SK-N-SH (cell line): Measurements from ENCODE around the gene KCNF1. TPM values are rescaled to one million over a fixed set of nuclear protein-coding genes. Genes with fewer than 3 reads are reported as not detected.

Source experiments
- CTCF ChIA-PET: fragments of 300-600, 350-600 bp; formaldehyde crosslinking; extraction: SDS; loops from one replicate; lab custom pipeline; 2021; lab: Yijun Ruan, JAX
- POLR2A ChIA-PET: fragments of 350-600 bp; sonication (Branson Sonifier 250); formaldehyde crosslinking; extraction: SDS; loops from one replicate; lab custom pipeline; 2020; ENCODE audit warnings: antibody characterized with exemption, inconsistent platforms; lab: Yijun Ruan, JAX
- DNase-seq: peaks from one replicate; pipeline ENCODE4 v3.0.0; 2012
- H2AFZ ChIP-seq: fragments of 200-600 bp; sonication (generic); 2 replicates; pipeline ENCODE4 v1.8.1; 2016; ENCODE audit warnings: antibody characterized with exemption, mild to moderate bottlenecking, low read depth
- H3F3A ChIP-seq: fragments of 200-600 bp; sonication (generic); replicated peaks from 2 replicates; pipeline ENCODE3; 2016; ENCODE audit warnings: antibody characterized with exemption, mild to moderate bottlenecking; ENCODE audit not compliant: insufficient read depth
- H3K27ac ChIP-seq, 2 experiments: fragments of 200-500 bp in 1 of 2; fragments of 200-600 bp in 1 of 2; sonication (Bioruptor generic) in 1 of 2; sonication (generic), shearing (Covaris generic) in 1 of 2; 2 replicates each; pipeline versions ENCODE4 v1.5.1 to v1.6.1; 2014 to 2016; ENCODE audit warnings: low read depth in 2 of 2, inconsistent platforms in 1 of 2, low read length in 1 of 2, mild to moderate bottlenecking in 1 of 2, mixed read lengths in 1 of 2
- H3K27me3 ChIP-seq: fragments of 200-600 bp; sonication (generic), shearing (Covaris generic); 2 replicates; pipeline ENCODE4 v1.6.1; 2016; ENCODE audit warnings: mixed run types; ENCODE audit not compliant: insufficient read depth
- H3K36me3 ChIP-seq, 2 experiments: fragments of 200-500 bp in 1 of 2; fragments of 200-600 bp in 1 of 2; sonication (Bioruptor generic) in 1 of 2; sonication (generic) in 1 of 2; replicated peaks in 1 of 2; 2 replicates each; pipeline versions ENCODE3 to v1.5.1; 2014 to 2016; ENCODE audit warnings: low read length in 1 of 2, mild to moderate bottlenecking in 1 of 2; ENCODE audit not compliant: insufficient read depth in 2 of 2, control insufficient read depth in 1 of 2
- H3K4me1 ChIP-seq, 2 experiments: fragments of 200-500 bp in 1 of 2; fragments of 200-600 bp in 1 of 2; sonication (Bioruptor generic) in 1 of 2; sonication (generic), shearing (Covaris generic) in 1 of 2; 2 replicates each; pipeline versions ENCODE4 v1.5.1 to v1.6.1; 2014 to 2016; ENCODE audit warnings: low read depth in 1 of 2, low read length in 1 of 2, mixed run types in 1 of 2; ENCODE audit not compliant: insufficient read depth in 2 of 2, control insufficient read depth in 1 of 2
- H3K4me2 ChIP-seq: fragments of 200-600 bp; sonication (generic), shearing (Covaris generic); 2 replicates; pipeline ENCODE4 v1.6.1; 2017; ENCODE audit warnings: mixed run types
- H3K4me3 ChIP-seq, 2 experiments: fragments of 200-500 bp in 1 of 2; fragments of 200-600 bp in 1 of 2; sonication (Bioruptor generic) in 1 of 2; sonication (generic), shearing (Covaris generic) in 1 of 2; 2 replicates each; pipeline versions ENCODE4 v1.5.1 to v1.8.1; 2014 to 2016; ENCODE audit warnings: low read depth in 2 of 2, inconsistent platforms in 1 of 2, low read length in 1 of 2, mild to moderate bottlenecking in 1 of 2, mixed read lengths in 1 of 2, moderate library complexity in 1 of 2
- H3K79me2 ChIP-seq: fragments of 200-600 bp; sonication (generic); 2 replicates; pipeline ENCODE4 v1.8.1; 2017; ENCODE audit warnings: mild to moderate bottlenecking; ENCODE audit not compliant: insufficient read depth
- H3K9ac ChIP-seq: fragments of 200-600 bp; sonication (generic); 2 replicates; pipeline ENCODE4 v1.6.1; 2017; ENCODE audit warnings: mixed run types
- H3K9me2 ChIP-seq: fragments of 200-600 bp; sonication (generic); 2 replicates; pipeline ENCODE4 v1.6.1; 2017; ENCODE audit warnings: mixed run types
- H3K9me3 ChIP-seq: fragments of 200-600 bp; sonication (generic); 2 replicates; pipeline ENCODE4 v1.6.1; 2017; ENCODE audit warnings: mixed run types, mild to moderate bottlenecking, moderate library complexity
- H4K20me1 ChIP-seq: fragments of 200-600 bp; sonication (generic); 2 replicates; pipeline ENCODE4 v1.6.1; 2017; ENCODE audit warnings: mild to moderate bottlenecking, mixed run types; ENCODE audit not compliant: insufficient read depth
- CHD2 ChIP-seq: fragments of 150-350 bp; IDR thresholded peaks from 2 replicates; pipeline ENCODE4 v1.6.1; 2018; ENCODE audit warnings: low read length; ENCODE audit not compliant: partially characterized antibody
- CTCF ChIP-seq: fragments of 200-600 bp; sonication (generic); IDR thresholded peaks from 2 replicates; pipeline ENCODE4 v1.6.1; 2017; ENCODE audit warnings: antibody characterized with exemption, mild to moderate bottlenecking, moderate library complexity
- EZH2phosphoT487 ChIP-seq: fragments of 200-600 bp; sonication (generic); IDR thresholded peaks from 2 replicates; pipeline ENCODE4 v1.6.1; 2017; ENCODE audit warnings: low read depth, mixed run types, mild to moderate bottlenecking, antibody characterized with exemption, moderate library complexity, borderline replicate concordance
- GABPA ChIP-seq: IDR thresholded peaks from 2 replicates; pipeline ENCODE4 v1.4.0; 2012; ENCODE audit warnings: low read depth, mild to moderate bottlenecking
- JUND ChIP-seq: IDR thresholded peaks from 2 replicates; pipeline ENCODE4 v1.4.0; 2012
- NFIC ChIP-seq: IDR thresholded peaks from 2 replicates; pipeline ENCODE4 v1.4.0; 2012; ENCODE audit warnings: borderline replicate concordance
- NRF1 ChIP-seq: IDR thresholded peaks from 2 replicates; pipeline ENCODE4 v1.6.1; 2012; ENCODE audit warnings: low read depth, mild to moderate bottlenecking, low read length
- PBX3 ChIP-seq: IDR thresholded peaks from 2 replicates; pipeline ENCODE4; 2012
- POLR2AphosphoS5 ChIP-seq: IDR thresholded peaks from 2 replicates; pipeline ENCODE4 v1.6.1; 2012; ENCODE audit warnings: low read depth, low read length
- RFX5 ChIP-seq: IDR thresholded peaks from 2 replicates; pipeline ENCODE4 v1.6.1; 2012; ENCODE audit warnings: mild to moderate bottlenecking, improper control_type of control experiment, low read length
- RXRA ChIP-seq: IDR thresholded peaks from 2 replicates; pipeline ENCODE4 v1.4.0; 2012; ENCODE audit warnings: low read depth, mild to moderate bottlenecking, borderline replicate concordance
- SMC3 ChIP-seq: IDR thresholded peaks from 2 replicates; pipeline ENCODE4 v1.6.1; 2012; ENCODE audit warnings: low read depth, low read length, improper control_type of control experiment
- USF2 ChIP-seq: fragments of 150-350 bp; IDR thresholded peaks from 2 replicates; pipeline ENCODE4 v1.6.1; 2017; ENCODE audit warnings: antibody characterized with exemption, low read length, low read depth, borderline replicate concordance
- YY1 ChIP-seq: IDR thresholded peaks from 2 replicates; pipeline ENCODE4 v1.4.0; 2012; ENCODE audit warnings: low read depth, mild to moderate bottlenecking
- WGBS: methylation state at CpG from one replicate; pipeline ENCODE4 v1.1.6; 2017; ENCODE audit warnings: low lambda C conversion rate; 5-methylcytosine and 5-hydroxymethylcytosine counted together
- polyA plus RNA-seq, 3 experiments: library from polyadenylated mRNA; depleted of rRNA; stranded (reverse); fragments of >200 nt; gene quantifications; 2 replicates each; pipeline ENCODE4 v1.2.3, GENCODE V29; 2012

The KCNF1 gene
- polyA plus RNA-seq, 1 of the 3 experiments (the other 2 are of a cell fraction) = 0.23 TPM

GRCh38 chr2:10912796-10913455 lies 1.2 kb downstream of the KCNF1 start:
- H2AFZ ChIP-seq = no peak overlapping the region
- no peak overlapping the region for H3K9ac ChIP-seq
- no peaks in the 10 kb centered on the region for H3F3A ChIP-seq
- CTCF ChIA-PET = interaction anchor here (0.6 to 13.7 kb wide), 18 partner anchors 9 to 218 kb away, joined by 3 to 192 read pairs (median 5); a partner anchor contains a TSS
- 93% methylated on average over 58 of the region's 58 CpGs for WGBS
- TF ChIP-seq JUND = no peak
- TF ChIP-seq EZH2phosphoT487 = no peak
- no peak for TF ChIP-seq PBX3
- TF ChIP-seq CHD2 = no peak
- TF ChIP-seq NFIC = no peak
- TF ChIP-seq SMC3 = no peak
- no peak for TF ChIP-seq RFX5
- no peak for TF ChIP-seq POLR2AphosphoS5
- TF ChIP-seq RXRA = no peak
- no peak for TF ChIP-seq YY1
- TF ChIP-seq GABPA = no peak
- TF ChIP-seq USF2 = no peak
- no peak for TF ChIP-seq CTCF
- TF ChIP-seq NRF1 = no peak
- TF ChIP-seq, all 33 proteins: peak for 0
- POLR2A ChIA-PET = no interaction called here
- no peaks in the 10 kb centered on the region for H3K9me3 ChIP-seq
- H3K79me2 ChIP-seq = no peaks in the 10 kb centered on the region
- H3K27me3 ChIP-seq = peaks cover 14% of the 10 kb centered on the region; the same call in 1 of the 2 replicates
- no peak overlapping the region for H3K27ac ChIP-seq
- no peaks in the 10 kb centered on the region for H3K36me3 ChIP-seq
- peak overlapping the region; percentile 53; the same call in 1 of the 2 replicates for H3K4me2 ChIP-seq
- no peaks in the 10 kb centered on the region for H4K20me1 ChIP-seq
- no peaks in the 10 kb centered on the region for H3K9me2 ChIP-seq
- no peak overlapping the region for H3K4me3 ChIP-seq
- DNase-seq = no peak
- peaks cover 0 to 12% of the 10 kb centered on the region in 2 experiments; a peak in 1 of 4 replicates for H3K4me1 ChIP-seq
